Testis (tissue), 2 donors: Measurements from ENCODE around the gene CD8B.

Experiments used
- POLR2A ChIP-seq: fragments of 450-650 bp; IDR thresholded peaks from one replicate; pipeline ENCODE4 v1.6.1; 2017; ENCODE audit warnings: antibody characterized with exemption, mild to moderate bottlenecking, moderate library complexity
- TF ChIP-seq, protein P1 (sequence below), 3 experiments: fragments of 450-650 bp in 2 of 3; fragments of 200-600 bp in 1 of 3; sonication (generic) in 1 of 3; IDR thresholded peaks; one replicate each; pipeline ENCODE4 v1.5.1; 2016 to 2019; ENCODE audit warnings: antibody characterized with exemption in 3 of 3, mild to moderate bottlenecking in 2 of 3, moderate library complexity in 1 of 3

DNA sequence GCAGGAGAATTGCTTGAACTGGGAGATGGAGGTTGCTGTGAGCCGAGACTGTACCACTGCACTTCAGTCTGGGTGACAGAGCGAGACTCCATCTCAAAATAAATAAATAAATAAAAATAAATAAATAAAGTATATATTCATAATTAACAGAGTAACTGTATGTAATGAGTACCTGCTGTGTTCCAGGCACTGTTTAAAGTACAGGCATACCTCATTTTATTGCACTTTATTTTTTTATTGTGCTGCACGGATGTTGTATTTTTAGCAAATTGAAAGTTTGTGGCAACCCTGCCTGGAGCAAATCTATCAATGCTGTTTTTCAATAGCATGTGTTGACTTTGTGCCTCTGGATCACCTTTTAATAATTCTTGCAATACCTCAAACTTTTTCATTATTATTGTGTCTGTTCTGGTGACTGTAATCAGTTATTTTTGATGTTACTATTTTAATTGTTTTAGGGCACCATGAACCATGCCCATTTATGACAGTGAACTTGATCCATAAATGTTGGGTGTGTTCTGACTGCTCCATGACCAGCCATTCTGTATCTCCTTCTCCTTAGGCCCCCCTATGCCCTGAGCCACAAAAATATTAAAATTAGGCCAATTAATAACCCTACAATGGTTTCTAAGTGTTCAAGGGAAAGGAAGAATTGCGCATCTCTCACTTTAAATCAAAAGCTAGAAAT lies 43.4 kb downstream of the CD8B start:
- TF ChIP-seq, protein P1, sequence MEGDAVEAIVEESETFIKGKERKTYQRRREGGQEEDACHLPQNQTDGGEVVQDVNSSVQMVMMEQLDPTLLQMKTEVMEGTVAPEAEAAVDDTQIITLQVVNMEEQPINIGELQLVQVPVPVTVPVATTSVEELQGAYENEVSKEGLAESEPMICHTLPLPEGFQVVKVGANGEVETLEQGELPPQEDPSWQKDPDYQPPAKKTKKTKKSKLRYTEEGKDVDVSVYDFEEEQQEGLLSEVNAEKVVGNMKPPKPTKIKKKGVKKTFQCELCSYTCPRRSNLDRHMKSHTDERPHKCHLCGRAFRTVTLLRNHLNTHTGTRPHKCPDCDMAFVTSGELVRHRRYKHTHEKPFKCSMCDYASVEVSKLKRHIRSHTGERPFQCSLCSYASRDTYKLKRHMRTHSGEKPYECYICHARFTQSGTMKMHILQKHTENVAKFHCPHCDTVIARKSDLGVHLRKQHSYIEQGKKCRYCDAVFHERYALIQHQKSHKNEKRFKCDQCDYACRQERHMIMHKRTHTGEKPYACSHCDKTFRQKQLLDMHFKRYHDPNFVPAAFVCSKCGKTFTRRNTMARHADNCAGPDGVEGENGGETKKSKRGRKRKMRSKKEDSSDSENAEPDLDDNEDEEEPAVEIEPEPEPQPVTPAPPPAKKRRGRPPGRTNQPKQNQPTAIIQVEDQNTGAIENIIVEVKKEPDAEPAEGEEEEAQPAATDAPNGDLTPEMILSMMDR (IDR thresholded peaks at IDR 0.05) = no peak
- TF ChIP-seq POLR2A = no peak
